Daoy (cell line): ENCODE data around the gene JADE3. TPM values are rescaled to one million over a fixed set of nuclear protein-coding genes. Genes with fewer than 3 reads are reported as not detected.

Experiments
- total RNA-seq: library from RNA; depleted of rRNA; stranded (reverse); fragments of >200 nt; shearing (Covaris generic); gene quantifications from 2 replicates; pipeline ENCODE4 v1.2.3, GENCODE V29; 2014; rRNA removed

Gene JADE3
- total RNA-seq, 1 experiment from 2014 or later: 9.7 TPM

Other genes starting within 250 kb of the JADE3 start
- 13.1 and 26.8 TPM in 2 replicates for gene SLC9A7, start 153.3 kb upstream of the JADE3 start, total RNA-seq
- gene RP2, start 75.4 kb upstream of the JADE3 start, total RNA-seq: 9.7 and 11.8 TPM in 2 replicates
- not detected in 2 replicates for gene RGN, start 166.0 kb downstream of the JADE3 start, total RNA-seq
- gene NDUFB11, start 232.3 kb downstream of the JADE3 start, total RNA-seq: 91.7 and 137 TPM in 2 replicates
- gene RBM10, start 232.8 kb downstream of the JADE3 start, total RNA-seq: 58.6 and 60.9 TPM in 2 replicates